Dendritic cell treated with granulocyte-macrophage colony-stimulating factor and Interleukin-4, amounts not matched to agents 40 ng/mL and 50 ng/mL, for 4 days (primary cell): ENCODE data around the gene HNF4A.

ENCODE experiments used
- H3K27ac Mint-ChIP-seq: one replicate; pipeline ENCODE4 v1.8.0; 2022; ENCODE audit warnings: mild to moderate bottlenecking, mixed read lengths
- H3K27me3 Mint-ChIP-seq: one replicate; pipeline ENCODE4 v1.8.0; 2022; ENCODE audit warnings: mild to moderate bottlenecking, mixed read lengths
- H3K36me3 Mint-ChIP-seq: one replicate; pipeline ENCODE4 v1.8.0; 2022; ENCODE audit warnings: low read depth, mixed read lengths
- H3K4me1 Mint-ChIP-seq: one replicate; pipeline ENCODE4 v1.8.0; 2022; ENCODE audit warnings: low read depth, mixed read lengths
- H3K4me3 Mint-ChIP-seq: one replicate; pipeline ENCODE4 v1.8.0; 2022; ENCODE audit warnings: mild to moderate bottlenecking, moderate library complexity, mixed read lengths
- H3K9me3 Mint-ChIP-seq: one replicate; pipeline ENCODE4 v1.8.0; 2022; ENCODE audit warnings: mixed read lengths
- intact Hi-C: fragments of 100-400 bp; cut with micrococcal nuclease; formaldehyde crosslinking; loops from one replicate; pipeline ENCODE4 v1.15.0; 2022

The HNF4A gene

GRCh38 chr20:44455126-44455525 lies 99.6 kb downstream of the HNF4A start:
- Mint-ChIP-seq H3K4me3 (peak overlapping the region; percentile 13), H3K27me3 (no peaks in the 10 kb centered on the region), H3K36me3 (no peaks in the 10 kb centered on the region), H3K27ac (peak overlapping the region; percentile 64), H3K9me3 (no peaks in the 10 kb centered on the region), H3K4me1 (peaks cover 12% of the 10 kb centered on the region)
- intact Hi-C loops: no loop called here

GRCh38 chr20:44456611-44457010 lies 101.1 kb downstream of the HNF4A start:
- no peaks in the 10 kb centered on the region for H3K9me3 Mint-ChIP-seq
- peaks cover 12% of the 10 kb centered on the region for H3K4me1 Mint-ChIP-seq
- H3K36me3 Mint-ChIP-seq: no peaks in the 10 kb centered on the region
- H3K4me3 Mint-ChIP-seq: no peak overlapping the region
- intact Hi-C loops: no loop called here
- H3K27me3 Mint-ChIP-seq: no peaks in the 10 kb centered on the region
- H3K27ac Mint-ChIP-seq: no peak overlapping the region

GRCh38 chr20:44457016-44457415 lies 101.5 kb downstream of the HNF4A start:
- Mint-ChIP-seq H3K27ac (no peak overlapping the region), H3K9me3 (no peaks in the 10 kb centered on the region), H3K4me1 (peaks cover 12% of the 10 kb centered on the region), H3K36me3 (no peaks in the 10 kb centered on the region), H3K27me3 (no peaks in the 10 kb centered on the region), H3K4me3 (no peak overlapping the region)
- intact Hi-C loops: no loop called here

GRCh38 chr20:44459271-44459670 lies 103.8 kb downstream of the HNF4A start:
- Mint-ChIP-seq H3K27me3 (peaks cover 3% of the 10 kb centered on the region), H3K4me1 (peaks cover 12% of the 10 kb centered on the region)
- intact Hi-C loops: no loop called here

DNA sequence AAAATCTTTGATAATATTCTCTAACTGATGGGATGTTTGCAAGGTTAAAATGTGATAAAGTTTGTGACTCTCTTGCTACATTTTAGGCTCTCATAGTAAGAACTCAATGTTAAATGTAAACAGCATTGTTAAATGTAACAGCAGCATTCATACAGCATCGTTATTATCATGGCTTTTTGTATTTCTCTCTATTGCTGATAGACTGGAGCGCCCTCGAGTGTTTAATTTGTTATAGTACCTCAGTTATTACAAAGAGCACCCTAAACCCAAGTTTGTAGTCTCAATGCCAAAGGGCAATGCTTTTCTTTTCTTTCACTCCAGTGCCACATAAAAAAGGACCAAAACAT lies 105.3 kb downstream of the HNF4A start:
- peaks cover 3% of the 10 kb centered on the region for H3K27me3 Mint-ChIP-seq
- intact Hi-C loops: loop anchor here (1.0 kb wide), 1 partner anchor 72 kb away; no protein-coding TSS in a partner anchor
- peaks cover 3% of the 10 kb centered on the region for H3K4me1 Mint-ChIP-seq
- no peak overlapping the region for H3K4me3 Mint-ChIP-seq
- no peak overlapping the region for H3K27ac Mint-ChIP-seq
- H3K36me3 Mint-ChIP-seq: no peaks in the 10 kb centered on the region
- no peaks in the 10 kb centered on the region for H3K9me3 Mint-ChIP-seq

More at GRCh38 chr20:44459271-44459670, 103.8 kb downstream of the HNF4A start:
- Mint-ChIP-seq H3K27ac (no peak overlapping the region), H3K4me3 (no peak overlapping the region), H3K9me3 (no peaks in the 10 kb centered on the region), H3K36me3 (no peaks in the 10 kb centered on the region)

DNA sequence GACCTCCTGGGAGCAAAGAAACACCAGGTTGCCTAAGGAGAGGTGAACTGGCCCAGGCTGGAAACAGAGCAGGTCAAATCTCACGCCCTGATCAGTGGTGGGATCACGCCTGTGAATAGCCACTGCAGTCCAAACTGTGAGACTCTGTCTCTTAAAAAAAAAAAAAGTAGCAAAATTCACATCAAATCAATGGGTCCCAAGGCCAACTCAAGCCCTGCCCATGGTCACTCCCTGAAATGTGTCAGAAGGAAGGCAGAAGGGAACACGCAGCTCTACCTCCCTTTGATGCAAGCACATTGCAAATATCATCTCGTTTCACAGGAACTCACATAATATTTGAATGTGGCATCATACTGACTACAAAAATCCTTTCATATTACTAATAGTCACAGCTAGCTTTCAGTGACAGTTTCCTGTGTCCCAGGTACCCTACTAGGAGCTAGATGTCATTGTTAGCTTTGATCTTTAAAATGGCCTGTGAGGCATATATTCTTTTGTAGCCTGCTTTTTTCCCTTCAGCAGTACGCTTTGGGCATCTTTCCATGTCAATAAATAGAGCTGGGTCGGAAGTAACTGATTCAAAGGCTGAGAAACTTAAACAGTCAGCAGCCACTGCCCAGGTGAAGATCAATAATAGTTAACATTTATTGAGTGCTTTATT lies 105.8 kb downstream of the HNF4A start:
- H3K36me3 Mint-ChIP-seq: no peaks in the 10 kb centered on the region

DNA sequence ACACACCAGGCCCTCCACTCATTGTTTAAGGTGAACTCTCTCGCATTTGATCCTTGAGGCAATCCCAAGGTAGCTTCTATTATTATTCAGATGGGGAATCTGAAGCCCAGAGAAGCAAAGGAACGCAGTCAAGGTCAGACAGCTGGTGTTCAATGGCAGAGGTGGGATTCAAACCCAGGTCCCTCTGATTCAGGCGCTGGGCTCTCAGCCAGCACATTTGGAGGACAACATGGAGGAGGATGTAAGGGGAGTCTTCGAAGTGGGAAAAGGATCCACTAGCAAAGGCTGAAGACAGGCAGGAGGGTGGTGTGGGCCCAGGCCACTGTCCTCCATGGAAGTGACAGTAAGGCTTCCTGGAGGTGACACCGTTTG lies 106.3 kb downstream of the HNF4A start:
- Mint-ChIP-seq H3K36me3 (no peaks in the 10 kb centered on the region), H3K9me3 (no peaks in the 10 kb centered on the region), H3K4me1 (no peaks in the 10 kb centered on the region), H3K27ac (no peak overlapping the region), H3K4me3 (no peak overlapping the region), H3K27me3 (peaks cover 5% of the 10 kb centered on the region)
- intact Hi-C loops: loop anchor here (1.0 kb wide), 1 partner anchor 73 kb away; no protein-coding TSS in a partner anchor

More for the DNA sequence above, 105.8 kb downstream of the HNF4A start:
- no peak overlapping the region for H3K4me3 Mint-ChIP-seq
- peaks cover 5% of the 10 kb centered on the region for H3K27me3 Mint-ChIP-seq
- intact Hi-C loops: loop anchor here (1.0 kb wide), 1 partner anchor 73 kb away; no protein-coding TSS in a partner anchor
- no peaks in the 10 kb centered on the region for H3K4me1 Mint-ChIP-seq
- no peak overlapping the region for H3K27ac Mint-ChIP-seq
- H3K9me3 Mint-ChIP-seq: no peaks in the 10 kb centered on the region

DNA sequence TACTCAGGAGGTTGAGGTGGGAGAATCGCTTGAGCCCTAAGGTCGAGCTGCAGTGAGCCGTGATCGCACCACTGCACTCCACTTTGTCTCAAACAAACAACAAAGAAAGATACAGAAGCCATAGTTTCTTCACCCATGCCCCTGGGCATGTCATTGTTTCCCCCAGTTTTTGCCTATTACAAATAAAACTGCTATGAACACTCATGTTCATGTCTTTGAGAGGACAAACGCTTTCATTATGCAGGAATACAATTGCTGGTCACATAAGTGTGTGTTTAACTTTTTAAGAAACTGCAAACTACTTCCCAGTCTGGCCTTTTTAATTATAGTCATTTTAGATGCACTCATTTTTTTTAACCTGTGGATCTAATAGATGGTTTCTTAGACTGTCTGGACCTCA lies 108.0 kb downstream of the HNF4A start:
- intact Hi-C loops: no loop called here
- Mint-ChIP-seq H3K4me1 (no peaks in the 10 kb centered on the region), H3K4me3 (no peak overlapping the region), H3K9me3 (no peaks in the 10 kb centered on the region), H3K27ac (no peak overlapping the region), H3K36me3 (no peaks in the 10 kb centered on the region), H3K27me3 (peaks cover 5% of the 10 kb centered on the region)

DNA sequence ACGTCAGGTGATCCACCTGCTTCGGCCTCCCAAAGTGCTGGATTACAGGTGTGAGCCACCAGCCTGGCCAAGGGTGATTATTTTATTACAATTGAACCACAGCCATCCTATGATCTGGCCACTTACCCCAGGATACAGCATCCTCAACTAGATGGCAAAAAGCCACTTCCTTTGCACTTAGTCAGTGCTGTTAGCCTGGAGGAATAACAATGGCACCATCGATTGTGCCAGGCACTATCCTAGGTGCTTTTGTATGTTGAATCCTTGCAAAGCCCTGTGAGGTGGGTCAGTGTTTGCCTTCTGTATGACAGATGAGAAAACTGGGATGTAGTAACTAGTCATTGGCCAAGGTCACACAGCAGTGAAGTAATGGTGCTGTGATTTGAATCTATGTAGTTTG lies 109.0 kb downstream of the HNF4A start:
- no peaks in the 10 kb centered on the region for H3K9me3 Mint-ChIP-seq
- no peaks in the 10 kb centered on the region for H3K36me3 Mint-ChIP-seq
- H3K4me3 Mint-ChIP-seq: no peak overlapping the region
- no peaks in the 10 kb centered on the region for H3K4me1 Mint-ChIP-seq
- no peak overlapping the region for H3K27ac Mint-ChIP-seq
- intact Hi-C loops: no loop called here
- H3K27me3 Mint-ChIP-seq: peaks cover 9% of the 10 kb centered on the region

DNA sequence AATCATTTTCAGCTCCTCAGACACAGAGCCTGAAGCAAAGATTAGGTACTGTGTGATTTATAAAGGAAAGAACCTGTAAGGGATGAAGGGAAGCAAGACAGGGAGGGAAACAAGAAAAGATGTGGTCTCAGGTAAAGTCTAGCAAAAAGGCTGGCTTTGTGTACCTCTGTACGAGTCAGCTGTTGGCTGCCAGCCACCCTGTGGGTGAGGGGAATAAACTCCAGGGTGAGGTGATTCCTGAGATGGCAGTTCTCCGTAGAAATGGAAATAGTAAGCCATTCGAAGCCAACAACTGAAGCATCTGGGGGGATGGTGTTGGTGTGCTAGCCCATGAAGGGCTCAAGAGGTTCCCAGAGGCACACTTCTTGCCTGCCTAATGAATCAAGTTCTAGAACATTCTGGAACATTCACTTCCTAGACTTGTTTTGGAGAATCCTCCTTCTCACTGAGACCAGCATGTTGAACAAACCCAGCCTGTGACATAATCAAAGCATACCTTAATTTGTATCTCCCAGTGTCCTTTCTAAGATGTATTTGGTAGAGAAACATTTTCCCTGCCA lies 109.6 kb downstream of the HNF4A start:
- Mint-ChIP-seq H3K4me1 (no peaks in the 10 kb centered on the region), H3K27ac (no peak overlapping the region), H3K36me3 (no peaks in the 10 kb centered on the region), H3K27me3 (peaks cover 9% of the 10 kb centered on the region), H3K4me3 (no peak overlapping the region), H3K9me3 (no peaks in the 10 kb centered on the region)
- intact Hi-C loops: no loop called here

DNA sequence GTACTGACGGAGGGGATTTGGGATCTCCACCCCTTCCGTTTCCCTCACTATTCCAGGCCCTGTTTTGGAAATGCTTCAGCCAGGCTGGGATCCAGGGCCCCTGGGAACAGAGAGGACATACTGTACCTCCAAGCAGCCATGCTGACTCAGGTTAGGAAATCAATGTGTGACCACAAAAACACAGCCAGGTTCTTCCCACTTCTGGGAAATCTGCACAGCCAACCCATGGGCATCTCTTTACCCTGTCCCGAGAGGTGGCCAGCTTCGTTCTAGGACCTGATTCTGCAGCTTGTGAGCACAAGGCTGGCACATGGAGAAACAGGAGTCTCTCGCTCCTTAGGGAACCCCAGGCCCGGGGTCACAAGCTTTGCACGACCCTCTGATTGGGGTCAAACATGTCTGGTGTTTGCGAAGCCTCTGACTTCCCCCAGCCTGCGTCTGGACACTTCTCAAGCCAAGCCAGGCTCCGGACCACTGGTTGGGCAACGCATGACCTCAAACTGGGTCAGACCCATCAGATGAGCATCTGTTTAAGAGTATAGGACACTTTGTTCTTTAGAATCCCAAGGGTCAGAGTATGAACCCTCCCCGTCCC lies 111.9 kb downstream of the HNF4A start:
- Mint-ChIP-seq H3K36me3 (no peaks in the 10 kb centered on the region), H3K4me1 (no peaks in the 10 kb centered on the region), H3K27ac (no peak overlapping the region), H3K4me3 (no peak overlapping the region), H3K27me3 (peaks cover 11% of the 10 kb centered on the region), H3K9me3 (no peaks in the 10 kb centered on the region)
- intact Hi-C loops: no loop called here

DNA sequence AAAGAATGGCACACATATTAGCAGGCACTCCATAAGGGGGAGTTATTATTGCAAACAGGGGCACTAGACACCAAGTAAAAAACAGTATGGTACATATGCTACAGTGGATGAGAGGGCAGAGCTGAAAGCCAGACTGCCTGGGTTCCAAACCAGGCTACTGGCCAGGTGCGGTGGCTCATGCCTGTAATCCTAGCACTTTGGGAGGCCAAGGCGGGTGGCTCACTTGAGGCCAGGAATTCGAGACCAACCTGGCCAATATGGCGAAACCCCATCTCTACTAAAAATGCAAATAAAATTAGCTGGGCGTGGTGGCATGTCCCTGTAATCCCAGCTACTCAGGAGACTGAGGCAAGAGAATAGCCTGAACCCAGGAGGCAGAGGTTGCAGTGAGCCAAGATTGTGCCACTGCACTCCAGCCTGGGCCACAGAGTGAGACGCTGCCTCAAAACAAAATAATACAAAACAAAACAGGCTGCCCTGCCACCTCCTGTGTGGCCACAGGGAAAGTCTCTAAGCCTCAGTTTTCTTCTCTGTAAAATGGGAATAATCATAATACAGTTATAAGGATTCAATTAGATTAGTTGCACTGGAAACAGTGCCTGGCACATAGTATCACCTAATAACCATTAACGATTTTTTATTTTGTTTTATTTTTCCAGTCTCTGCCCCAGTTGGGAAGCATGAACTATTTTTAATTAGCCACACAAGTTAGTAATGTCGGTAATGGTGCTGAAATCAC lies 112.7 kb downstream of the HNF4A start:
- no peaks in the 10 kb centered on the region for H3K36me3 Mint-ChIP-seq
- H3K4me1 Mint-ChIP-seq: no peaks in the 10 kb centered on the region
- H3K4me3 Mint-ChIP-seq: no peak overlapping the region
- intact Hi-C loops: no loop called here
- no peak overlapping the region for H3K27ac Mint-ChIP-seq
- peaks cover 13% of the 10 kb centered on the region for H3K27me3 Mint-ChIP-seq
- H3K9me3 Mint-ChIP-seq: no peaks in the 10 kb centered on the region

DNA sequence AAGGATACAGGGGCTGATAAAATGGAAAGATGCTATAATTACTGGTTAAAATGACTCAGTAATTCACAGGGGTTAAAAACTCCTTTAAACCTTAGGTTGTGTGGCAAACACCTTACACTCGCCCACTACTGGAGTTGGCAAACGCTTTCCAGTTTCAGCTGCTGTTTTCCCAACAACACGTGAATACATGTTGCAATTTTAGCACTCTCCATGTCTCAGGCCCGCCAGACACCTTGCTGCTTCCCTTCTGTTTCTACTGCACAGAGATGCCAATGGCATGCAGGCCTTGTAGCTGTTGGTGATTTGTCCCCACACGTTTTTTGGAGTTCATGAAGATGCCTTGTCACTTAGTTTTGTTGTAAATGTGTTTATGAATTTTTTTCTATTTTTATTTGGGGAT lies 114.8 kb downstream of the HNF4A start:
- intact Hi-C loops: no loop called here
- Mint-ChIP-seq H3K27ac (no peak overlapping the region), H3K9me3 (no peaks in the 10 kb centered on the region), H3K27me3 (peaks cover 12% of the 10 kb centered on the region), H3K4me1 (peaks cover 5% of the 10 kb centered on the region), H3K36me3 (no peaks in the 10 kb centered on the region), H3K4me3 (no peak overlapping the region)

DNA sequence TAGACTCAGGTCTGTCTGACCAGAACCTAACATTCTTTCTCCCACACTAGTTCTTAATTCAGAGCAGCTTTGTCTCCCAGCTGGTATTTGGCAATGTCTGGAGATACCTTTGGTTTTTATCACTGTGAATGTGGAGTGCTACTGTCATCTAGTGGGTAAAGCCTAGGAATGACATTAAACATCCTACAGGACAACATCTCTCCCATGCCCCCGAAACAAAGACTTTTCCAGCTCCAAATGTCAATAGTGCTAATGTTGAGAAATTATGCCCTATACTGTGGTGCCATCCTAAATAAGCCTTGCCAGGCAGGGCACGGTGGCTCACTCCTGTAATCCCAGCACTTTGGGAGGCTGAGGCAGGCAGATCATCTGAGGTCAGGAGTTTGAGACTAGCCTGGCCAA lies 116.0 kb downstream of the HNF4A start:
- Mint-ChIP-seq H3K9me3 (no peaks in the 10 kb centered on the region), H3K4me1 (peaks cover 17% of the 10 kb centered on the region), H3K27me3 (peaks cover 9% of the 10 kb centered on the region), H3K27ac (no peak overlapping the region), H3K36me3 (peaks cover 7% of the 10 kb centered on the region), H3K4me3 (no peak overlapping the region)
- intact Hi-C loops: no loop called here
